Omental fat pad (tissue), 4 donors: ENCODE measurements around the gene SCAF1. TPM values are rescaled to one million over a fixed set of nuclear protein-coding genes. Genes with fewer than 3 reads are reported as not detected.

Experiments
- ATAC-seq: fragments of 150-250 bp; one replicate; pipeline ENCODE4 v1.9.1; 2016; ENCODE audit warnings: mild to moderate bottlenecking, moderate library complexity; ENCODE audit not compliant: low FRiP score
- DNase-seq: peaks from one replicate; pipeline ENCODE4 v3.0.0-alpha.2; 2019; ENCODE audit warnings: low spot score
- CTCF ChIP-seq, 3 donors: fragments of 450-650 bp; IDR thresholded peaks; one replicate each; pipeline ENCODE4 v1.5.1; 2016 to 2017; ENCODE audit warnings: antibody characterized with exemption in 3 of 3, mild to moderate bottlenecking in 3 of 3, moderate library complexity in 2 of 3
- total RNA-seq, 4 donors: library from RNA; depleted of rRNA; stranded (reverse); fragments of >200 nt; gene quantifications; one replicate each; pipeline ENCODE4 v1.1.0, GENCODE V29; 2016

The SCAF1 gene
- total RNA-seq, 4 donors from 2014 or later, result 8.8 to 13.6 (median 11.5) TPM

DNA sequence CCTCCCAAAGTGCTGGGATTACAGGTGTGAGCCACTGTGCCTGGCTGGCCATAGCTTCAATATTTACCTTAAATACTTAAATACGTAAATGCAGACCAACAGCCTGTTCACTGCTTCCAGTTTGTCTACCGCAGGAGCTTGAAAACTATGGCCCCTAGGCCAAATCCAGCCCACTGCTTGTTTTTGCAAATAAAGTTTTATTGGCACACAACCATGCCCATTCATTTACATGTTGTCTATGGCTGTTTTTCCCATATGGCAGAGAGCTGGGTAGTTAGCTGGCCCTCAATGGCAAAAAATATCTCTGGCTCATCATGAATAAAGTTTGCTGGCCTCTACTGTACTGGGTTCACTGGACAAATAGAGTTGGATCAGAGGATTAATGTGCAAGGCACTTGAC lies 39.2 kb upstream of the SCAF1 start:
- DNase-seq (no peak), ATAC-seq (no peak)
- TF ChIP-seq CTCF (IDR thresholded peaks at IDR 0.05), result no peak

DNA sequence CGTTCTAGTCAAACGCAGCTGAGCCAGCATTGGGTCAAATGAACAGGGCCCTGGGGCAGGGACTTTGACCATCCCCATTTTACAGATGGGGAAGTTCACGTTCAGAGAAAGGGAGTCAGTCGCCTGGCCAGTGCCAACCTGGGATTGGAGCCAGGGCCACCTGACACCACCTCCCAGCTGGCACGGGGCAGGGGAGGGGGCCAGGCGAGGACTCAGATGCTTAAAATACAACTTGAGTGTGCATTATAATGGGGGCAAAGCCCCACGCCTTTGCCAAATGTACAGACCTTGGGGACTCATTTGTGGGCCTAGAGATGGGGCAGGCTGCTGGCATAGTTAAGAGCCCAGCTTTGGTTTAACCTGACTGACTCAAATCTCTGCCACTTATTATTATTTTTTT lies 36.4 kb upstream of the SCAF1 start:
- no peak for DNase-seq
- ATAC-seq, result no peak
- TF ChIP-seq CTCF (IDR thresholded peaks at IDR 0.05), result no peak

- ATAC-seq, result no peak
- no peak for DNase-seq
- TF ChIP-seq CTCF (IDR thresholded peaks at IDR 0.05), result no peak
These were observed 32.4 kb upstream of the SCAF1 start for GRCh38 chr19:49609499-49610092.

DNA sequence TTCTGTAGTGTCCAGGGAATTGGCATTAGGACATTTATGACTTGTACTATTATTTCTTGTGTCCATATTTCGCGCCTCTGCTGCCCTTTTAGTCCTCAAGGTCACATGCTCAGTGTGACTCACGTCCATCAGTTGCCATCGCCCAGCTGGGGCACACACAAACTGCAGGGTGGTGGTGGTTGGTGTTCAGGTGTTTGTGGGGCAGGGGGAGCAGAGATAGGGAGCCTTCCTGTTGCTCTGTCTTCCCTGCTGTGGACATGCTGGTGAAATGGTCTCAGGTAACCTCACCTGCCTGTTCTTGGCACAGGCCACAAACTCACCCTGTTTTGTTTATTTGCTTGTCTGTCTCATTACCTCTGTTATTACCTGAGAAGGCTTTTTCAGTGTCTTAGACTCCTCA lies 28.6 kb upstream of the SCAF1 start:
- no peak for DNase-seq
- ATAC-seq, result no peak
- TF ChIP-seq CTCF (IDR thresholded peaks at IDR 0.05), result no peak

GRCh38 chr19:49614096-49614833 lies 27.7 kb upstream of the SCAF1 start:
- TF ChIP-seq CTCF (IDR thresholded peaks at IDR 0.05), result no peak
- ATAC-seq (no peak), DNase-seq (no peak)

- no peak for TF ChIP-seq CTCF (IDR thresholded peaks at IDR 0.05)
- ATAC-seq (no peak), DNase-seq (no peak)
These were observed 26.1 kb upstream of the SCAF1 start for GRCh38 chr19:49615861-49616260.

- DNase-seq, result no peak
- no peak for TF ChIP-seq CTCF (IDR thresholded peaks at IDR 0.05)
- no peak for ATAC-seq
These were observed 25.5 kb upstream of the SCAF1 start for GRCh38 chr19:49616532-49616931.
